MM.1S (cell line): ENCODE data around the gene DYRK1B.

Experiments used
- EZH2 ChIP-seq: fragments of 300-600 bp; sonication (generic); optimal IDR thresholded peaks from 2 replicates; pipeline ENCODE3; 2017; ENCODE audit warnings: low read depth, mild to moderate bottlenecking, antibody characterized with exemption, low read length, mixed read lengths
- EZH2phosphoT487 ChIP-seq: fragments of 300-600 bp; sonication (generic); IDR thresholded peaks from 2 replicates; pipeline ENCODE4 v1.6.1; 2018; ENCODE audit warnings: antibody characterized with exemption, low read length
- TF ChIP-seq, protein P1 (sequence below): fragments of 300-600 bp; sonication (generic); IDR thresholded peaks from 2 replicates; pipeline ENCODE4 v1.5.1; 2016; ENCODE audit warnings: antibody characterized with exemption, low read length, mixed read lengths

- TF ChIP-seq EZH2 (no peak), EZH2phosphoT487 (no peak)
- TF ChIP-seq, protein P1, sequence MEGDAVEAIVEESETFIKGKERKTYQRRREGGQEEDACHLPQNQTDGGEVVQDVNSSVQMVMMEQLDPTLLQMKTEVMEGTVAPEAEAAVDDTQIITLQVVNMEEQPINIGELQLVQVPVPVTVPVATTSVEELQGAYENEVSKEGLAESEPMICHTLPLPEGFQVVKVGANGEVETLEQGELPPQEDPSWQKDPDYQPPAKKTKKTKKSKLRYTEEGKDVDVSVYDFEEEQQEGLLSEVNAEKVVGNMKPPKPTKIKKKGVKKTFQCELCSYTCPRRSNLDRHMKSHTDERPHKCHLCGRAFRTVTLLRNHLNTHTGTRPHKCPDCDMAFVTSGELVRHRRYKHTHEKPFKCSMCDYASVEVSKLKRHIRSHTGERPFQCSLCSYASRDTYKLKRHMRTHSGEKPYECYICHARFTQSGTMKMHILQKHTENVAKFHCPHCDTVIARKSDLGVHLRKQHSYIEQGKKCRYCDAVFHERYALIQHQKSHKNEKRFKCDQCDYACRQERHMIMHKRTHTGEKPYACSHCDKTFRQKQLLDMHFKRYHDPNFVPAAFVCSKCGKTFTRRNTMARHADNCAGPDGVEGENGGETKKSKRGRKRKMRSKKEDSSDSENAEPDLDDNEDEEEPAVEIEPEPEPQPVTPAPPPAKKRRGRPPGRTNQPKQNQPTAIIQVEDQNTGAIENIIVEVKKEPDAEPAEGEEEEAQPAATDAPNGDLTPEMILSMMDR, result no peak
Observed at GRCh38 chr19:39858541-39858940, 24.6 kb upstream of the DYRK1B start.
